GM19099 (cell line): Measurements from ENCODE around the gene PAIP2.

Source experiments
- POLR2A ChIP-seq: IDR thresholded peaks from 3 replicates; pipeline ENCODE4 v1.6.1; 2011; ENCODE audit warnings: low read depth; ENCODE audit not compliant: insufficient read length; ENCODE audit errors: extremely low read depth

The PAIP2 gene, protein sequence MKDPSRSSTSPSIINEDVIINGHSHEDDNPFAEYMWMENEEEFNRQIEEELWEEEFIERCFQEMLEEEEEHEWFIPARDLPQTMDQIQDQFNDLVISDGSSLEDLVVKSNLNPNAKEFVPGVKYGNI

DNA sequence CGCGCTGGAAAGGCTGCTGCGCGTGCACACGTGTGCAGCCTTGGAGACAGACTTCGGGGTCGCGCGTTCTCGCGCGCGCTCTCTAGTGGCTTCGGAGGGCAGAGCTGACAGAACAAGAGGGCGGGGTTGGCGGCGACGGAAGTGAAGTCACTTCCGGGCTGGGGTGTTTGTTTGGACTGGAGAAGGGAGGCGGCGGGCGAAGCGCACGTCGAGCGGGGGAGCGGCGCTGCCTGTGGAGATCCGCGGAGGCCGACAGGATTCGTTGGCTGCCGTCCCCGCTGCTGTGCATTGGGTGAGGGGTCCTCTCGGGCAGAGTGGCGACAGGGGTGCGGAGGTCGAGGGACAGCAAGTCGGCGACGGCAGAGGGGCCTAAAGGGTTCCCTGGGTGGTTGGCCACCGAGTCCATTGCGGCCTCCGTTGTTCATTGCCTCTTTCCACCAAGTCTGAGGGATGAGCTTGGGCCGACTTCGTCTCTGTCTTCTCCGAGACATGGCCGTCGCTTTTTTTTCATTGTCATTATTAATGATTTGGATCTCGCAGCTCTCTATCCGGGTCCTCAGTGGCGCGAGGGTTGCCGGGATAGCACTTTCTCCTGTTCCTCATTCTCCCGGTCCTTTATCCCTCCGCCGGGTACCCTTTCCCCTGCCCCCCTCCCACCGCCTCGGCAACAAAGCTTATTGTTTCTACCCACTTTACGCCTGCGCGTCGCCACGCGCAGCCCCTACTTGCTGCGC lies at the start of gene PAIP2:
PAIP2 (plus strand) TSS at position 166 of the 734 bp plus-strand sequence. CDS start 21,931 bp downstream, outside the sequence.
- peak; percentile 79 for TF ChIP-seq POLR2A

DNA sequence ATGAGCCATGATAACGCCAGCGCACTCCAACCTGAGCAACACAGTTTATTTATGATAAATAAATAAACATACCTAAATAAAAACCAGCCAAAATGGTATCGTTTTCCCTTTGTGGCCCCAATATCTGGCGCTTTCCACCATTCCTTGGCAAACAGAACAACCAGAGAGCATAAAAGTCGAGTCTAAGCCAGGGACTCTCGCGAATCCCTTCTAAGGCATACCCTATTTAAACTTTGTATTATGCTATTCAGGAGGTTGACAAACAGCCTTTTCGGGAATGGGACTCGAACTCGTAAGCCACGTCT lies 48.5 kb upstream of the PAIP2 start:
- no peak for TF ChIP-seq POLR2A

DNA sequence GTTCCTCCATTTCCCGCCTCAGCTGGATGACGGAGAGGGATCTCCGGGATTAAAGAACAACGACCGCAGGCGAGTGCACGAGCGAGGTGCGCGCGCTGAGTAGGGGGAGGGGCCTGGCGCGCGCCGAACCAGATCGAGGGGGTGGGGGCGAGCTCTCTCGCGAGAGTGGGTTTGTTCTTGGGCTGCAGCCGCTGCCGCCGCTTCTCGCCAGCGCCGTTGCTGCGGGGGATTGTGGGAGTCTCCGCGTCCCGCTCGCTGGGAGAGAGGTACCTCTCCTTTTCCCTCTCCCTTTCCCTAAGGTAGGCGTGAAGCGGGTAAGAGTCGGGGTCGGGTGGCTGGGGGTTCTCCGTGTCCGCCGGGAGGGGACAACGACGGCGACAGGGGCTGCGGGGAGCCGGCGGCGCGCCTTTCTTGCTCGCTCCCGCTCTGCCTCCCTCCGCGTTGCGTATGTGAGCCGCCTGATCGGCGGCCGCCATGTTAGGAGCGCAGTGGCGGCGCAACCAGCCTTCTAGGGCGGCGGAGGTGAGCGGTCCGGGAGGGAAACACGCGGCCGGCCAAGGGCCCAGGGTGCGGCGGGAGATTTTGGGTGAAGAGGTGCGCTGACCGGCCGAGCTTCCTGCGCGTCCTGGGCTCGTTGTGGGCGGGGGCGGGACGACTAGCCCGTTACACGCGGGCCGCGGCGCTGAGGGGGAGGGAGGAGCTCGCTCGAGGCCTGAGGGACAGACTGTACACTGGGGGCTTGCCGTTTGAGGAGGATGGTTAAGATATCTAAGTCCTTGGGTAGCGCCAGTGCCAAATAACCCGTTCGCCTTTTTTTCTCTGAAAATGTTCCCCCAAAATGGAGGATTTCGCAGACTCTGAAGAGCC lies 47.9 kb upstream of the PAIP2 start, which contains the start of gene MATR3:
MATR3 (plus strand) TSS at position 234 of the 867 bp plus-strand sequence. CDS start 13,676 bp downstream, outside the sequence.
- TF ChIP-seq POLR2A, result peak; percentile 98

DNA sequence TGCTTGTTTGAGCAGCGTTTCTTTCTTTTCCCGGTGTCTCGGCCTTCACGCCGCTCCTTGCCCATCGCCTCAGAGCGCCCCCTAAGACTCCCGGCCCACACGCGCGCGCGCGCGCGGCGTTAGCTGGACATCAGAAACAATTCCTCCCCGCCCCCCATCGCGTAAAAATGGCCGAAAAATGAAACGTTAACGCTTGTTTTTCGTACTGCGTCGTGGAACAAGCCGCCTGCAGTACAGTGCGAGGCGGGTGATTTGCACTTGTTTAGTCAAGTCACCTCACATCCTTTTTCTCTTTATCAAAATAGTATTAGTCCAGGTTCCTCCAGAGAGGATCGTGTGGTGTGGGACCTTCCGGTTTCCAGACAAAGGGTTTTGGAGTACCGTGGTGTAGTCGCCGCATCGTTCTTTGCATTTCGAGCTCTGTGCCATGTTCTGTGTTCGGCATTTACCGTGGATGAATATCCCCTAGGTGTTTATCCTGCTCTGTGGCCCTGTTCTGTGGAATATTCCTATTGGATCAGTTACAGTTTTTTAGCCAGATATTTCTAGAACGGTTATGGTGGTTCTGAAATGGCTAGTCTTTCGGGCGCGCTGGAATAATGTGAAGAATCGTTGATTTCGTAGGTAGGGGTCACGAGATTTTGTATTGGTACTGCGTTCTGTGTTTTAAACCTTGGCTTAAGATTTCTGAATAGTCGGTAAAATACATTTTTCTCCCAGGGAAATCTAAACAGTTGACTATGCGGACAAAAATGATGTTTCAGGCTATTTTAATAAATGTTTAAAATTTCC lies 47.1 kb upstream of the PAIP2 start:
- TF ChIP-seq POLR2A, result no peak

DNA sequence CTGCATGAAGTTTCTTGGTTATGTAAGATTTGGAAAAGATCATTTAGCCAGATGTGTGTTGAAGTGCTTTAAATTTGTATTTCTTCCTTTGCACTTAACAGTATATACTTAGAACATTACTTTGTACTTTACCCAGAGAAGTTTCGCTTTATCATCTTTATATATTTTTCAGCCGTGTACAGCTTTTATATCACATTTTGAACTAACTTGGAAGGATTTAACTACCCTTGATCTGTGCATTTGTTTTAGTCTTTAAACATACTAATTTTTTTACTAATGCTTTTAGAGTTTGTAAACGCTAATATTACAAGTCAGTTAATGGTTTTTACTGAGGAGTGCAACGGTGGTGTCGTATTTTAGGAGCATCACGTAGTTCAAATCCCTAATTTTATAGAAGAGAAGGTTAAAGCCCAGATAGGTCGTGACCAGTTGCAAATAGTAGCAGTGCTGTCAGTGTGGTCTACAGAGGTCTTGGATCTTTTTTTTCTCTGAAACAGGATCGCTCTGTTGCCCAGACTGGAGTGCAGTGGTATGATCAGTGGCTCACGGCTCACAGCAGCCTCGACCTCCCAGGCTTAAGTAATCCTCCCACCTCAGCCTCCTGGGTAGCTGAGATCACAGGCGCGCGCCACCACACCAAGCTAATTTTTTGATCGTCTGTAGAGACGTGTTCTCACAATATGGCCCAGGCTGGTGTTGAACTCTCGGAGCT lies 46.2 kb upstream of the PAIP2 start:
- no peak for TF ChIP-seq POLR2A

DNA sequence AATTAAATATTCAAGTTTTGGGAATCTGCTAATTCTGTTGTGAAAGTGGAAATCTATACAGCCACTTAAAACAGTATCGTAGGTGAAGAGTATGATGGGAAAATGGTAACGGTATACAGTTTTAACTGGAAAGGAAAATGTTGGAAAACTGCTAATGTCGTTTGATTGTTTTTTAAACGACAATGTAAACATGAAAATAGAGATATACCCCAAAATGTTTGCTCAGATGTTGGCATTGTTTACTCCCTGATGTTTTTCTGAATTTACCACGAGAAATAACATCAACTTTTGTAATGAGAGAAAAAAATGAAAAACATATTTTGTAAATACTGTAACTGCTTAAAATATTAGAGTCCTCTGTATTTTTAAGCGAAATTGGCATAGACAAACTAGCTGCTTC lies 45.5 kb upstream of the PAIP2 start:
- no peak for TF ChIP-seq POLR2A

DNA sequence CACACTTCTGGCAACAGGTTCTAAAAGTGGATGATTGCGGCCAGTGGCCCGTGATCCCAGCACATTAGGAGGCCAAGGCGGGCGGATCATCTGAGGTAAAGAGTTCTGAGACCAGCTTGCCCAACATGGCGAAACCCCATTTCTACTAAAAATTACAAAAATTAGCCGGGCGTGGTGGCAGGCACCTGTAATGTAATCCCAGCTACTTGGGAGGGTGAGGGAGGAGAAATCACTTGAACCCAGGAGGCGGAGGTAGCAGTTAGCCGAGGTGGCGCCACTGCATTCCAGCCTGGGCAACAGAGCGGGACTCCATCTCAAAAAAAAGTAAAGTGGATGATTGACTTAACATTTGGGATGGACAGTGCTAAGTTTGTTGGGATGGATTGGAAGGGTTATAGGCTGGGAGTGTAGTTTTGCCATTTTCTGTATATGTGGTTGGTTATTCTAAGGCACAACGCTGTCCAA lies 44.8 kb upstream of the PAIP2 start:
- TF ChIP-seq POLR2A, result no peak

DNA sequence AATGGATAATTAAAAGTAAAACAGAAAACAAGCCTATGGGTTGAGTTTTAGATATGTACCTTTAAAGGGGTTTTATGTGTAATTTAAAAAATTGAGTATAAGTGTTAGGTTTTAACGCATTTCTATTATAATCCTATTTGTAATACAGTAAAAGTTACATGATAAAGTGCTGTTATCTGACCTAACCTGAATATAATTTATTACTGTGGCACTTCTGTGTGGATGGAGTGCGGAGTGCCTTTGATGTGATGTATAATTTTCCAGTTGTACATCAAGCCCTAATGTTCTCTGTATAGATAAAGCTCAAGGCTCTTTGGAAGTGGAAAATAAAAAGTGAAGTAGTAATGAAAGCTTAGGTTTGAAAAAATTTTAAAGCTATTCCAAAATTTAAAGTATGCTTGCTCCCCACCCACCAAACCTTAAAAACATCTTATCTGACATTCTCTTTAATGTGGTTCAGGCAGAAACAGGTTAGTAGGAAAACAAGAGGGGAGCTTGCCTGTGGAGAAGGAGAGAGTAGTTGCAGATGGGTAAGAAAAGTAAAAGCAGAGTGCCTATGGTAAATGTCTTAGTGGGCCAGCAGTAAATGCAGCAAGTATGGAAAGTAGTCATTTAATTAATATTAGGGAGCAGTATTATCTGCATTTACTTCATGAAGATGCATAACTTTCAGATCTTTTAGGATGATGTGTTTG lies 44.1 kb upstream of the PAIP2 start:
- no peak for TF ChIP-seq POLR2A

DNA sequence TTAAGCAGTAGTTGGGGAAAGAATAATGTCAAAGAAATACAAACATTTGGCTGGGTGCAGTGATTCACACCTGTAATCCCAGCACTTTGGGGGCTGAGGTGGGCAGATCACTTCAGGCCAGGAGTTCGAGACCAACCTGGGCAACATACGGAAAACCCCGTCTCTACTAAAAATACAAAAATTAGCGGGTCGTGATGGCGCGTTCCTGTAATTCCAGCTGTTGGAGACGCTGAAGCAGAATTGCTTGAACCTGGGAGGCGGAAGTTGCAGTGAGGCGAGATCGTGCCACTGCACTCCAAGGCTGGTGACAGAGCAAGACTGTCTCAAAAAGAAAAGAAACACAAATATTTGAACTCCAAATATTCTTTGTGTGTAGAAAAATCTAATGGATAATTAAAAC lies 43.4 kb upstream of the PAIP2 start:
- no peak for TF ChIP-seq POLR2A

DNA sequence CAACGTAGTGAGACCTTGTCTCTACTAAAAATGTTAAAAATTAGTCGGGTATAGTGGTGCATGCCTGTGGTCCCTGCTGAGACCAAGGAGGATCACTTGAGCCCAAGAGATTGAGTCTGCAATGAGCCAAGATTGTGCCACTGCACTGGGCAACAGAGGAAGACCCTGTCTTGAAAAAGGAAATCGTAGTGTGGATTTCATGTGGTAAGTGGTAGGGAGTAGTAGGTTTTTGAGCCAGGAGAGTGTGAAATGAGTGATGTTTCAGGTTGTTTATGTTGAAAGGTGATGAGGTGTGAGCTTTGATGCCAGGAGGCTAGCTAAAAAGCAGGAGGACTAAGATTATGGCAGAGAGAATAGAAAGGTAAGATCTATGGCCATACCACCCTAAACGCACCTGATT lies 42.2 kb upstream of the PAIP2 start:
- TF ChIP-seq POLR2A, result no peak

DNA sequence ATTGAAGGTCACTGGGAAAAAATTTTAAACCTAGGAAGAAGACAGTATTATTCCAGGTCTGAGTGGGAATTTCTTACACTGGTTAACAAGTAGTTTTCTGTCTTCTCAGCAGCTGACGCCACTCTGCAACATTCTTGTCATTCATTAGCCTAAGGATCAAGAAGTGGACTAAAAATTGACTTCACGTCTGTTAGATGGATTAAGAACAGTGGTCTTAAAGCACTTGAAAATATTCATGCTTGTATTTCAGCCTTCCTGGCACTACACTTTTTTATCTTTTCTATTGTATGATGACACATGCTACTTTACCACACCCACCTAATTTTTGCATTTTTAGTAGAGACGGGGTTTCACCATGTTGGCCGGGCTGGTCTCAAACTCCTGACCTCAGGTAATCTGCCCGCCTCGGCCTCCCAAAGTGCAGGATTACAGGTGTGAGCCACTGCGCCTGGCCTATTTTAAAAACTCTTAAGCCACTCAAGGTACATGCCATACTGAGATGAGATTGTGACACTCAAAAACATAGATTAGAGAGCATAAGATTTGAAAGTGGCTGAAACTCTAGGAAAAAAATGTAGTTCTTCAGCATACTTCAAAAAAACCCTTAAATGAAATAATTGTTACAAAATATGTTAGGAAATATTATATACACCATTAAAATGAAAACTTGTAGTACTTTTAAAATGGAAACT lies 39.7 kb upstream of the PAIP2 start:
- no peak for TF ChIP-seq POLR2A

DNA sequence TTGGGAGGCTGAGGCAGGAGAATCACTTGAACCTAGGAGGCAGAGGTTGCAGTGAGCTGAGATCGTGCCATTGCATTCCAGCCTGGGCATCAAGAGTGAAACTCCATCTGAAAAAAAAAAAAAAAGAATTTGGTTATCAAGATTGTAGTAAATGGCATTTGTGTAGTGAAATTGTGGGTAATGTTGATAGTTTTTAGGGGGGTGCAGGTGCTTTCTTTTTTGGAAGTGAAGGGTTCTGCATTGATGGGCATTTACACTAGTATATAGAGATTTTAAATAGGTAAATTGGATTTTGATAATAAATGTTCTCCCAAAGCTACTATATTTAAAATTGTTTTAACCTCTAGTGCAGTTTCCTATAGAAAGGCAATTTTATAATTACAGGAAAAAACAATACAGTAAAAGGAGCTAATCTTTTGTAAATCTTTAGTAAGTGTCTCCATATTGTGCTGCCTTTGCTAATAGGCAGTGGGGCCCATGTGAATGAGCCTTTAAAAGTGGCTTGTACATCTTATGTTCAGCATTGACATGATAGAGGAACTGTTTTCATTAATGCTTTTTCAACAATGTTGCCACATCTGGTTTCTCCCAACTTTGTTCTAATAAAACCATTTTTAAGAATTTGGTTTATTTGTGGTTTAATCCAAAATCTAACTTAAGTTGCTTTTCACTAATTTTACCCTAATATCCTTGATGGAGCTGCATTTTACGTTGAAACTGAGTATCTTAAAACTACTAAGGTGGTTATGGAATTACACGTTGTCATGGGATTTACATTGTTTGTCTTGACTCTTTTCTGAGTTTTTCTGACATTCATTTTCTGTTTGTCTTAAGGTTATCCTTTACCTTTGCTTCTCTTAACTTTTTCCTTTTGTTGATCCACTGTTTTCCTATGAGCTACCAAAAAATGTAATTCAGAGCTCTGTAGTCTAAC lies 37.0 kb upstream of the PAIP2 start:
- no peak for TF ChIP-seq POLR2A
